Endothelial cell (in vitro differentiated cells): ENCODE measurements around the gene SPC24. TPM values are rescaled to one million over a fixed set of nuclear protein-coding genes. Genes with fewer than 3 reads are reported as not detected.

Experiments used
- DNase-seq: peaks from one replicate; pipeline ENCODE4 v3.0.0; 2021; ENCODE audit warnings: low spot score
- H3K27ac Mint-ChIP-seq: one replicate; pipeline ENCODE4 v1.8.0; 2021; ENCODE audit warnings: mixed read lengths, inconsistent platforms; ENCODE audit not compliant: unreplicated experiment
- H3K27me3 Mint-ChIP-seq: one replicate; pipeline ENCODE4 v1.8.0; 2021; ENCODE audit warnings: mild to moderate bottlenecking, moderate library complexity, mixed read lengths, inconsistent platforms; ENCODE audit not compliant: unreplicated experiment
- H3K36me3 Mint-ChIP-seq: one replicate; pipeline ENCODE4 v1.8.0; 2021; ENCODE audit warnings: mild to moderate bottlenecking, low read depth, mixed read lengths, inconsistent platforms; ENCODE audit not compliant: unreplicated experiment
- H3K4me1 Mint-ChIP-seq: one replicate; pipeline ENCODE4 v1.8.0; 2021; ENCODE audit warnings: mild to moderate bottlenecking, mixed read lengths, inconsistent platforms; ENCODE audit not compliant: unreplicated experiment
- H3K4me3 Mint-ChIP-seq: one replicate; pipeline ENCODE4 v1.8.0; 2021; ENCODE audit warnings: mild to moderate bottlenecking, mixed read lengths, inconsistent platforms; ENCODE audit not compliant: unreplicated experiment
- H3K9me3 Mint-ChIP-seq: one replicate; pipeline ENCODE4 v1.8.0; 2021; ENCODE audit warnings: mixed read lengths, inconsistent platforms; ENCODE audit not compliant: unreplicated experiment
- CTCF ChIP-seq: fragments of 200-600 bp; sonication (generic); IDR thresholded peaks from one replicate; pipeline ENCODE4 v1.5.0; 2021; ENCODE audit warnings: antibody characterized with exemption; ENCODE audit not compliant: unreplicated experiment
- total RNA-seq: library from RNA; stranded (reverse); fragmentation: NEBNext Ultra II Directional; extraction: Animal tissue kit (Norgen Biotek cat#: 25700); gene quantifications from one replicate; pipeline ENCODE4 v1.2.1, GENCODE V29; 2021; ENCODE audit not compliant: unreplicated experiment

Gene SPC24
- total RNA-seq, 1 donor from 2014 or later: 17.0 TPM

- peaks cover 33% of the 10 kb centered on the region for H3K4me1 Mint-ChIP-seq
- peak; percentile 50 for TF ChIP-seq CTCF
- no peaks in the 10 kb centered on the region for H3K9me3 Mint-ChIP-seq
- peaks cover 20% of the 10 kb centered on the region for H3K36me3 Mint-ChIP-seq
- peaks cover 18% of the 10 kb centered on the region for H3K27me3 Mint-ChIP-seq
- H3K27ac Mint-ChIP-seq: peak overlapping the region; percentile 98
- DNase-seq: peak; percentile 79
- H3K4me3 Mint-ChIP-seq: no peak overlapping the region
Measured at GRCh38 chr19:11137542-11138384, 17.8 kb downstream of the SPC24 start.

- Mint-ChIP-seq H3K4me3 (peak overlapping the region; percentile 65), H3K4me1 (peaks cover 28% of the 10 kb centered on the region), H3K9me3 (no peaks in the 10 kb centered on the region), H3K36me3 (peaks cover 28% of the 10 kb centered on the region), H3K27me3 (peaks cover 20% of the 10 kb centered on the region), H3K27ac (peak overlapping the region; percentile 98)
- no peak for DNase-seq
- no peak for TF ChIP-seq CTCF
Measured at GRCh38 chr19:11136400-11137101, 19.0 kb downstream of the SPC24 start.

- peaks cover 21% of the 10 kb centered on the region for H3K4me1 Mint-ChIP-seq
- H3K4me3 Mint-ChIP-seq: peak overlapping the region; percentile 80
- peak overlapping the region; percentile 90 for H3K27ac Mint-ChIP-seq
- H3K36me3 Mint-ChIP-seq: peaks cover 53% of the 10 kb centered on the region
- no peaks in the 10 kb centered on the region for H3K9me3 Mint-ChIP-seq
- DNase-seq: no peak
- peaks cover 14% of the 10 kb centered on the region for H3K27me3 Mint-ChIP-seq
- no peak for TF ChIP-seq CTCF
Measured at GRCh38 chr19:11131471-11131870, 24.1 kb downstream of the SPC24 start.

GRCh38 chr19:11130824-11131455 lies 24.6 kb downstream of the SPC24 start:
- Mint-ChIP-seq H3K27me3 (peaks cover 11% of the 10 kb centered on the region), H3K4me1 (peaks cover 16% of the 10 kb centered on the region), H3K36me3 (peaks cover 52% of the 10 kb centered on the region)

More at GRCh38 chr19:11130824-11131455, 24.6 kb downstream of the SPC24 start:
- DNase-seq: peak; percentile 86
- Mint-ChIP-seq H3K27ac (peak overlapping the region; percentile 90), H3K9me3 (no peaks in the 10 kb centered on the region), H3K4me3 (peak overlapping the region; percentile 80)
- peak; percentile 66 for TF ChIP-seq CTCF
